ENCODE results near the gene DYNC2LI1.
A peak's percentile ranks its signal among the peaks of the same experiment; 100 is the strongest.

DYNC2LI1 gene

DNA sequence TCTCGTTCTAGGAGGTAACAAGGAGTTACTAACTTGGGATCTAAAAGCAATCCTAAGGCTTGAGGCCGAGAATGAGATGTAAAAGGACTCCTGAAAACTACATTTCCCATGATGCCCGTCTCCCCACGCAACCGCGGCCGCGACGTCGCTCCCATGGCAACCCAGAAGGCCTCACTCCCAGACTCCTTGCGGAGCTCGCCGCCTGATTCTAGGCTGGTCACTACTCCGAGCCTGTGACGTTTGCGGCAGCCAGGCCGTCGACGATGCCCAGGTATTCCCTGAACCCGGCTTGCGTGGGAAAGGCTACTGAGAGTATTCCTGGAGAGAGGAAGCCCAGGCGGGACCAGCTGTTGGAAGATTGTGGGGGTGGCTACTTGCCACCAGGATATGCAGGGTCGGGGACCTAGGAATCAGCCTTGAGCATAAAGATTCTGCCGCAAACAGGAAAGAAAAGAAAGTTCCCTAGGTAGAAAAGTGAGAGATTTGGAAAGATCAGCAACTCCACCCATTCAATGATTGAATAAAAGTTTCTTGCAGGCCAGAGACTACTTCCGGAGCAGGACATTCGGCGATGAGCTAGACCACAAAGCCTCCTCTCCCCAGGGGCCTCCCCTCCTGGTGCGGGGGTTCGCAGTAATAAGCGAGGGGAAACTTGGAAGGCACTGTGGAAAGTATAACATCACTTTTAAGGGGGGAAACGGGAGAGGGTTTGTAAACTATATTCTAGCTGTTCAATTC, at the start of gene DYNC2LI1:
Gene DYNC2LI1, plus strand, starts transcription at position 164 of the 738 bp plus-strand sequence. Its CDS starts 100 bp downstream, at position 264.
- DNase-seq = peak; percentile 90

DNA sequence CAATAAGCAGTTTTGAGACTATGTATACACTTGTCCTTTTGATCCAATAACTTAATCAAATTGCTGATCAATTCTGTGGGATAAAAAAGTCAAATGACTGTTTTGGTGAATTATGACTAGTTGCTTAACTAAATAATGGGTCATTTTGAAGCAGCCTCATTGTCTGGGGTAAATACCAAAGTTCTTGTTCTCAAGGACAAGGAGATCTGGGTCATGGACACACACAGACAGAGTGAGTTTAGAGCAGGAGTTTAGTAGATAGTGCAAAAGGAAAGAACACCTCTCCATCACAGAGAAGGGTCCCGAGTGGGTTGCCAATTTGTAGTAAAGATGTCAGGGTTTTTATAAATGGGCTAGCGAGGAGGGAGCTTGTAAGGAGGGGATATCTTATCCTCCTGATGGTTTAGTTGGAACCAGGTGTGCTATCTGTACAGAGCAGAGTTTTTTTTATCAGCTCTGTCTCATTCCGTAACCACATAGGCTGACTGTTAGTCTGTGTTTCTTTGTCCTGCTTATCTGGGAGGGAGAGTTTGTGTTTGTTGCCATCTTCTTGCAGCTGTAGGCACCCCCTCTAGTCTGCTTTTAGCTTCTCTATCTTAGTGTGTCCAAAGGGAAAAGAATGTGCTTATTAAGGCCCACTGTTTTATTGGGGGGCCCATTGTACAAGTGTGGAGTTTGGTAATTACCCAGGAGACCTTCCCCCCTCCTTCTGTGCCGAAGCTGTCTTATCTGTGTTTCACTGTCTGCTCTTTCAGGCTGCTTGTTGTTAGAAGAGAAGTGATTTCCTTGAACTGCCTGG, 48.9 kb upstream of the DYNC2LI1 start:
- no peak for DNase-seq

DNA sequence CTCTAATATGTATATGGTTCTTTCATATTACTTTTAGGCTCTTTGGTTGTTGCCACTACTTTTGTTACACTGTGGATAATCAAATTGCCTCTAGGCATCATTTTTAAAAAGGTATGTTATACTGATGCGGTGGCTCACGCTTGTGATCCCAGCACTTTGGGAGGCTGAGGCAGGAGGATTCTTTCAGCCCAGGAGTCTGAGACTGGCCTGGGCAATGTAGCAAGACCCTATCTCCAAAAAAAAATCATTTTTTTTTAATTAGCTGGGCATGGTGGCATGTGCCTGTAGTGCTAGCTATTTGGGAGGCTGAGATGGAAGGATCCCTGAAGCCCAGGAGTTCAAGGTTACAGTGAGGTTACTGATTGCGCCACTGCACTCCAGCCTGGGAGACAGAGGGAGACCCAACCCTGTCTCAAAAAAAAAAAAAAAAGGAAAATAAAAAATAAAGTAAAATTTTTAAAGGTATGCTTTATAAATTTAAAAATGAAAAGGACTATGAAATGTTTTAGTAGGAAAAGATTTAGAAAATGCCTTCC, 48.1 kb upstream of the DYNC2LI1 start:
- DNase-seq = no peak

DNA sequence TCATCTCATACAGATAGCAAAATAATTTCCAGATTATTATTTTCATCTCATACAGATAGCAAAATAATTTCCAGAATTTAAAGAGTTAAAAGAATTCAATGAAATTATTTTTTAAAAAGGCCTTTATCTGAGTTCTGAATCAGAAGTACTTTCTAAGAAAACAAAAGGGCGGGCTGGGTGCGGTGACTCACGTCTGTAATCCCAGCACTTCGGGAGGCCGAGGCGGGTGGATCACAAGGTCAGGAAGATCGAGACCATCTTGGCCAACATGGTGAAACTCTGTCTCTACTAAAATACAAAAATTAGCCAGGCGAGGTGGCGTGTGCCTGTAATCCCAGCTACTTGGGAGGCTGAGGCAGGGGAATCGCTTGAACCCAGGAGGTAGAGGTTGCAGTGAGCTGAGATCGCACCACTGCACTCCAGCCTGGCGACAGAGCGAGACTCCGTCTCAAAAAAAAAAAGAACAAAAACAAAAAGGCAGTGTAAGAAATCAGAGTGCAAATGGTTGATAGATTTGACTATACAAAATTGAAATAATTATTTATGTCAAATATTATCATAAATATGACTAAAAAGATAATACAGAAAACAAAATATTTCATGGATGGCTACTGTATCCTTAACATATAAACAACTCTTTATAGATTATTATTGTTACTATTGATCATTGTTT, 46.7 kb upstream of the DYNC2LI1 start:
- peak; percentile 62 for DNase-seq

DNA sequence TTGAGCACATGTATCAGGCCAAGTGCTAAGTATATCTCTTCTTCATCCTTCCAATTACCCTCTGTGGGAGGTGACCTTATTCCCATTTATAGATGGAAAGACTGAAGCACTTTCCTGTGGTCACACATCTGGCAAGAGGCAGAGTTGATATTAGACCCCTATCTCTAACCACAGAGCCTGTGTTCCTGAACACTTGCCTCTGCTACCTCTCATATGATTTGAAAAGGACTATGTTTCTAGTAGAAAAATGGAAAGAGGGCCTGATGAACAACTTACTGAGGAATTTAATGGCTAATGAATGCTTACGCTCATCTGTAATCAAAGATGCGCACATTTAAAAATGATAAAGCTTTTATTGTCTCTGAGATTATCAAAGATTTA, 46.2 kb upstream of the DYNC2LI1 start:
- no peak for DNase-seq

DNA sequence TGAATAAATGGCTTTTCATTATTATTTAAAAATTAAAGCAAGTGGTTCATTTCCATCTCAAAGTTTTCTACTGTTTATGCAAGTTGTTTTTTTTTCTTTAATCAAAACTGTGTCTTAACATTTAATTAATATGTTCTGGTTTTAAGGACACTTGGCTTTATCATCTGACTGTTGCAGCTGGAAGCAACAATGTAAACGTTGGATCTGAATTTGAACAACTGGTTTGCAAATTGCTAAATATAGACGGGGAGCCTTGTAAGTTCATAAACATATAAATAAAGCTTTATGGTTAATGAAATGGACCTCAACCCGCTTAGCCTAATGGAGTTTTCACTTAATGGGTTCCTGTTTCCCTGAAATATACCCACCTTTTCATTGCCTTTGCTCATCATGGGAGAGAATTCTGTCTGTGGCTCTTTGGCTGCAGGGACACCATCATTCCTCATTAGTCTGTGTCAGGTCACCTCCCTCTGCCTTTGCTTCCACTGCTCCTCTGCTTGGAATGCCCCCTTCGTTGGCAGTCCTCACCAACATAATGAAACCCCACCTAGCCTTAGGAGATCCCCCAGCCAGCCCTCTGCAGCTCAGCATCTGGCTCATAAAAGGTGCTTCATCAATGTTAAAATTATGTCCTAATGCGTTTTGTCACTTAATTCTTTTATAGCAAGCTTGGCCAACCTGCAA, 44.2 kb upstream of the DYNC2LI1 start:
- no peak for DNase-seq

DNA sequence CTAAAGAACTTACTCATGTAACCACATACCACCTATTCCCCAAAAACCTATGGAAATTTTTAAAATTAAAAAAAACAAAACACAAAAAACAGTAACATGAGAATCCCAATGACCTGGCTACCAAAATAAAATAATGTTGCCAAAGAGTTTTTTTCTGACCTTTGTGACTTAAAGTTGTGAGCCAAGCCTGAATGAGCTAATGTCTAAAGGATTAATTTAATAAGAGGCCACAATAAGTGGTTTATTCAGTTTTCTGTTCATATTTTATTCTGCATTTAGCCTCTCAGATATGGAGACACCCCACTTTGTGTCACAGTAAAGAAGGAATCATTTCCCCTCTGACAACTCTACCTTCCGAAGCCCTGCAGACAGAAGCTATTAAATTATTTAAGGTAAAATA, 42.6 kb upstream of the DYNC2LI1 start:
- DNase-seq = no peak

DNA sequence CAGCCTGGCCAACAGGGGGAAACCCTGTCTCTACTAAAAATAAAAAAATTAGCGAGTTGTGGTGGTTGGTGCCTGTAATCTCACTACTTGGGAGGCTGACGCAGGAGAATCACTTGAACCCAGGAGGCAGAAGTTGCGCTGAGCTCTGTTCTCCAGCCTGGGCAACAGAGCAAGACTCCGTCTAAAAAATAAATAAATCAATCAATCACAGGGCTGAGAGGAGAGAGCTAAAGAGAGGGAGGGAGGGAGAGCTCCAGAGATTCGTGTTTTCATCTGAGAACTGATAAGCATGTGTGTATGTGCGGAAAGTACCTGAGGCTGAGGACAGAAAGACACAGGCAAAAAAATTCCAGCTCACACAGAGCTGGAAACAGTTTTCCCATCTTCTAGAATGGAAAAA, 37.2 kb upstream of the DYNC2LI1 start:
- DNase-seq = no peak

DNA sequence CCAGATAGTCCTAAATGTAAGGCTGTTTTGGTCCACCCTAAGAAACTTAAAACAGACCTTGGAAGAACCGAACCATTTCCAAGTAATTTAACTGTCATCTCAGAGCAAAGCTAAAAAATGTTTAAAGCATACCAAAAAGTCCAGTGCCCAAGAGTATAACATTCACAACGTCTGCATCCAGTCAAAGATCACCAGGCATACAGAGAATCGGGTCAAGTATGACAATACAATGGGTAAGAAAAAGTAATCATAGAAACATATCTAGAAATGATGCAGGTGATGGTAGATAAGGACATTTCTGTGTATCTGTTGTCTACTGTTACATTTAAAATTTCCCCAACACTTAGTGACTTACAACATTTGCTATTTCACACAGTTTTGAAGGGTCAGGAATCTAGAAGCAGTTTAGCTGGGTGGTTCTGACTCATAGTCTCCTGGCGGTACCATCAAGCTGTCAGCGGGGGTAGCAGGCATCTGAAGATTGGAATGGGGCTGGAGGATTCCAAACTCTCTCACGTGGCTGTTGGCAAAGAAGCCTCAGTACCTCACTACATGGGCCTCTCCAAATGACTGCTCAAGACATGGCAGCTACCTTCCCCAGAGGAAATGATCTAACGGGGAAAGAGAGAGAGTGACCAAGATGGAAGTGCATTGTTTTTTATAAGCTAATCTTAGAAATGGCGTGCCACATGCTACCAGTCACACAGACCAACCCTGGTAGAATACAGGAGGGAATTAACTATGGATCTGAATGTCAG, 36.6 kb upstream of the DYNC2LI1 start:
- peak; percentile 93 for DNase-seq

DNA sequence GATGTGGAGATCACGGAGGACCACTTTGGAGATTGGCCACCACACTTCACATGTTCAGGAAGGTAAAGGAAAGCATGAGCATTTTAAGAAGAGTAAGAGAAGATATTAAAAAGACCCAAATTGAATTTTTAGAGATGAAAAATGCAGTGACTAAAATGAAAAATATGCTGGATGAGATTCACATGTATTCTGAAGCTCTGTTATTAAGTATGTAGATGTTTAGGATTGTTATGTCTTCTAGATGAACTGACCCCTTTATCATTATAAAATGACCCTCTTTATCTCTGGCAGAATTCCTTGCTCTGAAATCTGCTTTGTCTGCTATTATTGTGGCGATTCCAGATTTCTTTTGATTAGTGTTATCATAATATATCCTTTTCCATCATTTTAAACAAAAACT, 36.0 kb upstream of the DYNC2LI1 start:
- DNase-seq = no peak

DNA sequence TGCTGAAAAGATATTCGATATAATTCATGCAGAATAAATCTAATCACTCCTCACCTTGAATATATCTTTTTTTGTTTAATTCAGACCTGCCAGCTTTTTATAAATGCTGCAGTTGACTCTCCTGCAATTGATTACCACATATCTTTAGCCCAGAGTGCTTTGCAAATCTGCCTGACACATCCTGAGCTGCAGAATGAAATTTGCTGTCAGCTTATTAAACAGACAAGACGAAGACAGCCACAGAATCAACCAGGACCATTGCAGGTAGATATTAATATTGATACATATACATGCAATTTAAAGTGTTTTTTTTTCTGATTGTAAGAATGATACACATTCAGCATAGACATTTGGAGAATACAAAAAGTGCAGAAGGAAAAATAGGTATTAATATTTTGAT, 35.6 kb upstream of the DYNC2LI1 start:
- no peak for DNase-seq

DNA sequence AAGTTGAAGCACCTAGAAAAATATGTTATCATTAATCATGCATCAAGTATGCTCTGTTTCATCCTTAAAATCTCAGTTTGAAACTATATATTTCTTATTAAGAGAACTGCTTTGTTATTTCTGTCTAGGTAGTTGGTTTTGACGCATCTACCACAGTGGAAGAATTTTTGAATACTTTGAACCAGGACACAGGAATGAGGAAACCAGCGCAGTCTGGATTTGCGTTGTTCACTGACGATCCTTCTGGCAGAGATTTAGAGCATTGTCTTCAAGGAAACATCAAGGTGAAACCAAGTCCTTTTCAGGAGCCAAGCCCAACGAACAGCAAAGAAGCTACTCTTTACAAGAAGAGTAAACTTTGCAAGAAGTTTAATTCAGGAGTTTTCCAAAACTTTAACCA, 30.1 kb upstream of the DYNC2LI1 start:
- no peak for DNase-seq

DNA sequence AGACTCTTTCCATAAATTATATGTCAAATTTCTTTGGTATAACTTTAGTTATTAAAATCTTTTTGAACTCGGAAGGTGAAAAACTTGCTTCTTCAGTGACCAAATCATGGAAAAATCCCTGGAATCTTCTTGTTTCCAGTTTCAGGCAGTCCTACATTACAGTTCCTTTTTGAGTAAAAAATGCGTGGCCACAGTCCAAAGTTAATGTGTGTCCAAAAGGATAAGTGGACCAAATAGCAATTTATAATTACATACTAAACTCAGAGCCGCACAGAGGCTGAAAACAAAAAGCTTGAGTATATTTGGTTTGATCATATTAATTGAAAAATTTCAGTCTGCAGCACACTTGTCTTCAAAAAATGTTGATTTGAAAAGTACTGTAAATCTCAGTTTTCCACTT, 28.4 kb upstream of the DYNC2LI1 start:
- DNase-seq = peak; percentile 71

DNA sequence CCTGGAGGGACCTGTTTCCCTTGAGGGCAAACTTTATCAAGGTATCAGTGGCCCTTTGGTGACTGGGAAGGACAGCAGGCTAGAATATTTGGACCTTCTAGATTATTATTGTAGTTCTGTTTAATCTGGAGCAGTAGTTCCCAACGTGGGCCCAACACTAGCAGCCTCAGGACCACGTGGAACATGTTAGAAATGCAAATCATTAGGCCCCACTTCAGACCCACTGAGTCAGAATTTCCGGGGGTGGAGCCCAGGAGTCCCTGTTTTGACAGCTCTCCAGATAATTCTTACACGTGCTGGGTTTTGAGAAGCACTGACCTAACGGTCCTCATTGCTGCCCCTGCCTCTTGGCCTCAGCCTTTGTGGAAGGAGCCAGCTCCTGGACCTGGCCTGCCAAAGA, 25.5 kb upstream of the DYNC2LI1 start:
- no peak for DNase-seq

DNA sequence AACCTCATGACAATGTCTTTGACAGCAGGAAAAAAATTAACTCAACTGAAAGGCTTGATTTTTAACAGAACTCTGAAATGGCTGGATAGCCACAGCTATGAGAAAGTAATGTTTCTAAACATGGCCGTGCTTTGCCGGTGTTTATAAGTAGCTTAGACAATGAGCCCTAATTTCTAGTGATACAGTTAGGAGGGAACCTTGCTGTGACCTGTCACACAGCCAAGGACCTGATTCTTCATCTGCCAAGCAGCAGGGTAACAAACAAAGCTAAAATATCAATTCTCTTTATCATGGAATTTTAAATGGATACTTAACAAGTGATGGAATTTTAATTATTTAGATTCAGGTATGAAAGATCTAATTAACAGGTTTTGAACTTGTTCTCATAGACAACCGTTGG, 24.3 kb upstream of the DYNC2LI1 start:
- no peak for DNase-seq

DNA sequence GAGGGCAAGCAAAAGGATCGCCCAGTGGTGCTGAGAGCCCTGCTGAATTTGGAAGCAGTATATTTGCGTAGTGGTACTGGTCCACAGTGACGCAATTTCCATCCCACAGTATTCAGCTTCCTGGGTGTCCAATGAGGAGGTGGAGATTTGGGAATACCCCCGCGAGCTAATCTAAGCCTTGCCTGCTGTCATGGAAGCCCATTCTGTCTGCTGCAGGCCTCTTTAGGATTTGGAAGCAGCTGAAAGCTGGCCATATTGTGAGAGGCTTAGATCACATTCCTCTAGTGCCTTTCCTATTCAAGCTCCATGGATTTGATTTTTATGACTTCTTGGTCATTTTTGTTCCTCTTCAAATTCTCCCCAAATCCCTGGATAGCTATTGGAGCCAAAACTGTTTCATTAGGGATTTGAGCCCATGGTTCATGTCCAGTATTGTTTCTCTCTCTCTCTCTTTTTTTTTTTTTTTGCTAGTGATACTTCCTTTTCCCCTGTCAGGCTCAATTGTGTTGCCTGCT, 22.3 kb upstream of the DYNC2LI1 start:
- no peak for DNase-seq

DNA sequence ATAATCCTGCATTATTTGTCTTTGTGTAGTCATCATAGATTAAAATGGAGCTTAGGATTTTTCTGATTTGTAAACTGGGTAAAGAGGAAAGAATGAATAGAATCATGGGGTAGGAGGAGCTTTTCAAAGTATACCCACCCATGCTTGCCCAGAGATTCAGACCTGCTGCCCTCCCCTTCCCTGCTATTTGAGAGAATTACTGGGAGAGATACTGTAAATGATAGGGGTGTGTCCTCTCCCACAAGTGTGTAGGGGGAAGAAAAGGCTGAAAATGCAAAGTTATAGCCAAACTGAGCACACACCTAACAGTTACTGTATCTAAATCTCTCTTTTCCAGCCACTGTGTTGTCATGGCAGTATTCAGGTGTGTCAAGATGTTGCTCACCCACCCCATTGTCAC, 21.5 kb upstream of the DYNC2LI1 start:
- DNase-seq = no peak

DNA sequence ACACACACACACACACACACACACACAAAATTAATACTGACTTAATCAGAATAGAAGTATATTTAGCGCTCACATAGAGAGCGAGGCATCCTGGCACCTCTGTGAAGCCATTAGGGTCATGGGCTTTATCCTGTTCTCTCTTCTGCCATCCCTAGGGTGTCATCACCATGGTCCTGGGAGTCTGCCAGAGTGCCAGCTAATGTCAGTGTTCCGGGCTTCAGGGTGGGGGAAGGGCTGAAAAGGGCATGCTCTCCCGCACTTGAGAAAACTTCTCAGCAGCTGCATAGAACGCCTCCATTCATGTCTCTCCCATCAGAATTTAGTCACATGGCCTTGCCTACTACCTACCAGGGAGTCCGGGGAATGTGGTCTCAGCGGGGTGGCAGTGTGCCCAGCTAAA, 19.7 kb upstream of the DYNC2LI1 start:
- no peak for DNase-seq

DNA sequence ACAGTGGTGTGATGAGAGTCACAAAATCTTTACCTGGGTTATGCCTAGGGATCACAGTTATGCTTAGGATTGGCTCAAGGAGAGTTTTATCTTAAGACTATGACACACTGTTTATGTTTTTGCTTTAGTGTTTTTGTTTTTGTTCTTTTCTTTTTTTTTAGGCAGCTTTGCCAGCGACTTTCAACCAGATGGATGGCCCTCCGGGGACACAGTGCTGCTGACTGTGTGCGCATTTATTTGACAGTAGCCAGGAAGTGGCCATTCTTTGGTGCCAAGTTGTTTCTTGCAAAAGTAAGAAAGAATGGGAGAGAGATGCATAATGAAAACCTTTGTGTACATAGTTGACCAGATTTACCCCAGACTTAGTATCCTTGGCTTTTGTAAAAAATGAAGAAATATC, 15.1 kb upstream of the DYNC2LI1 start:
- peak; percentile 53 for DNase-seq

DNA sequence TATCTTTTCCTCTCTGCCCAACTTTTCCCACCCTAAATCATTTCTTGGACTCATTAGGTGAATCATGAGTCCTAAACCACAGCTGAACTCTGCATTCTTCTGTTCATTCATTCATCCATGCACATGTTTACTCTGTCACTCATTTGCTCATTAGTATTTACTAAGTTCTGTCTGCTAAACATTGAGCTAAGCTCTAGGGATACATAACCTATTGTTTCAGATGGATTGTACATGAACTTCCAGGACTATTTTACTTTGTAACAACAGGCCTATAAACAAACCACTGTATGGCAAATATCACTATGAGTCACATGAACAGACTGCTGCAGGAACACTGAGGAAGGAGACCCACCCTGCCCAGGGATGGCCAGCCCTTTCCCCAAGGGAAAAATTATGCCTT, 14.6 kb upstream of the DYNC2LI1 start:
- DNase-seq = peak; percentile 74

DNA sequence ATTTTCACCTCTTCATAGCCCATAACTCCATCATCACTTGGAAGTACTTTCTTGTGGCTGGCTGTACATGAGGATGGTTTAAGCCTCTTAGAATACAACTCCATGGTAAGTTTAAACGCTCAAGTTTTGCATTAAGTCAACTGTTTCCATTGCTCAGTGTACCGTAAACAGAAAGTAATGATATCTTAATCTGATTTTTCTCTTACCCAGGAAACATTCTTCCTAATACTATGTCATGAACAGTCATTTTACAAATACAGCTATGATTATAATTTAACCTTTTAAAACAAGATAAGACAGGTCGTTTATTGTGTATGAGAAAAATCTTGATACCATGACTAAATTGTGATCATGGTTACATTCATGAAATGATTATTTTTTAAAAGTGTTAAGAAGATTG, 11.6 kb upstream of the DYNC2LI1 start:
- no peak for DNase-seq

DNA sequence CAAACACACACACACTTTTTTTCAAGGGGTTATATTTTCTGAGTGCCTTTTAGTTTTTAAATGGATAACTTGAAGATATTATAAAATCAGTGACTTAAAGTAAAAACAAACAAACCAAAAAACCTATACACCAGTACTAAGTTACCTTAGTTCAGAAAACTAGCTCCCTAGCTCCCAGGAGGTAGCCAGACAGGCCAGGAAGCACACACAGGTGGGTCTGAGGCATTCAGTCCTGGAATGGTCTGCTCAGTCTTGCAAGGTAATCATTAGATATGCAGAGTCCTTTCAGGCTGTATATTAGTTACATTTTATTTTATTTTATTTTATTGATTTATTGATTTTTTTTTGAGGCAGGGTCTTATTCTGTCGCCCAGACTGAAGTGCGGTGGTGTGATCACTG, 10.7 kb upstream of the DYNC2LI1 start:
- no peak for DNase-seq

Measured in EL (cell line).